ENCODE results near the gene ATRNL1. TPM values are rescaled to one million over a fixed set of nuclear protein-coding genes. Genes with fewer than 3 reads are reported as not detected.

Gene ATRNL1
- total RNA-seq, 1 donor from 2014 or later, result 16.4 TPM

GRCh38 chr10:115871855-115872254 is 778.7 kb downstream of the ATRNL1 start:
- DNase-seq (ENCODE audit: low spot score), result no peak
- H3K9me3 Mint-ChIP-seq, result no peaks in the 10 kb centered on the region
- Histone ChIP-seq H3K36me3 (no peaks in the 10 kb centered on the region), H3K27ac (no peak overlapping the region), H3K79me2 (ENCODE audit: low read depth) (no peaks in the 10 kb centered on the region), H3K27me3 (no peaks in the 10 kb centered on the region), H3K4me1 (no peaks in the 10 kb centered on the region), H4K20me1 (ENCODE audit: low read depth) (no peaks in the 10 kb centered on the region), H3K4me3 (no peak overlapping the region), H3K4me2 (no peak overlapping the region), H2AFZ (replicated peaks) (no peak overlapping the region), H3K9ac (no peak overlapping the region), H3F3A (ENCODE audit: low read depth) (no peaks in the 10 kb centered on the region), H3K9me3 (ENCODE audit: low read depth) (no peaks in the 10 kb centered on the region)
- no peak for TF ChIP-seq EZH2 (IDR thresholded peaks at IDR 0.05)
- no peak for TF ChIP-seq EZH2phosphoT487 (IDR thresholded peaks at IDR 0.05)
- no peak for TF ChIP-seq CTCF (IDR thresholded peaks at IDR 0.05)
- no peaks in the 10 kb centered on the region for H3K27me3 Mint-ChIP-seq (ENCODE audit: insufficient read depth, low read depth)
- H3K27ac Mint-ChIP-seq, result no peak overlapping the region
- no peaks in the 10 kb centered on the region for H3K4me1 Mint-ChIP-seq
- no peak overlapping the region for H3K4me3 Mint-ChIP-seq
- H3K36me3 Mint-ChIP-seq, result no peaks in the 10 kb centered on the region

GRCh38 chr10:115875172-115875571 is 782.0 kb downstream of the ATRNL1 start:
- no peak overlapping the region for H3K9ac ChIP-seq
- no peaks in the 10 kb centered on the region for H4K20me1 ChIP-seq (ENCODE audit: low read depth)
- no peaks in the 10 kb centered on the region for H3K36me3 ChIP-seq
- no peak overlapping the region for H3K27ac ChIP-seq
- no peaks in the 10 kb centered on the region for H3K79me2 ChIP-seq (ENCODE audit: low read depth)
- no peaks in the 10 kb centered on the region for H3K4me1 Mint-ChIP-seq
- H3K4me1 ChIP-seq, result no peaks in the 10 kb centered on the region
- no peak overlapping the region for H3K27ac Mint-ChIP-seq
- no peaks in the 10 kb centered on the region for H3K9me3 Mint-ChIP-seq
- no peak overlapping the region for H2AFZ ChIP-seq (replicated peaks)
- no peak overlapping the region for H3K4me3 ChIP-seq
- H3K4me3 Mint-ChIP-seq, result no peak overlapping the region
- DNase-seq (ENCODE audit: low spot score), result no peak
- H3K9me3 ChIP-seq (ENCODE audit: low read depth), result no peaks in the 10 kb centered on the region
- H3K27me3 ChIP-seq, result no peaks in the 10 kb centered on the region
- TF ChIP-seq EZH2phosphoT487 (IDR thresholded peaks at IDR 0.05) (no peak), EZH2 (IDR thresholded peaks at IDR 0.05) (no peak), CTCF (IDR thresholded peaks at IDR 0.05) (no peak)
- no peaks in the 10 kb centered on the region for H3K36me3 Mint-ChIP-seq
- H3K27me3 Mint-ChIP-seq (ENCODE audit: insufficient read depth, low read depth), result no peaks in the 10 kb centered on the region
- H3K4me2 ChIP-seq, result no peak overlapping the region
- H3F3A ChIP-seq (ENCODE audit: low read depth), result no peaks in the 10 kb centered on the region

- H3K9me3 Mint-ChIP-seq, result no peaks in the 10 kb centered on the region
- Histone ChIP-seq H3K36me3 (no peaks in the 10 kb centered on the region), H4K20me1 (ENCODE audit: low read depth) (no peaks in the 10 kb centered on the region), H3K4me3 (no peak overlapping the region), H3K4me1 (no peaks in the 10 kb centered on the region), H3K27ac (no peak overlapping the region), H3K27me3 (no peaks in the 10 kb centered on the region), H3F3A (ENCODE audit: low read depth) (no peaks in the 10 kb centered on the region), H3K79me2 (ENCODE audit: low read depth) (no peaks in the 10 kb centered on the region), H3K9ac (no peak overlapping the region), H2AFZ (replicated peaks) (no peak overlapping the region), H3K9me3 (ENCODE audit: low read depth) (no peaks in the 10 kb centered on the region), H3K4me2 (no peak overlapping the region)
- H3K4me3 Mint-ChIP-seq, result no peak overlapping the region
- H3K27ac Mint-ChIP-seq, result no peak overlapping the region
- no peak for DNase-seq (ENCODE audit: low spot score)
- no peak for TF ChIP-seq CTCF (IDR thresholded peaks at IDR 0.05)
- no peak for TF ChIP-seq EZH2phosphoT487 (IDR thresholded peaks at IDR 0.05)
- no peak for TF ChIP-seq EZH2 (IDR thresholded peaks at IDR 0.05)
- H3K36me3 Mint-ChIP-seq, result no peaks in the 10 kb centered on the region
- no peaks in the 10 kb centered on the region for H3K4me1 Mint-ChIP-seq
- H3K27me3 Mint-ChIP-seq (ENCODE audit: insufficient read depth, low read depth), result no peaks in the 10 kb centered on the region
Observed at GRCh38 chr10:115879372-115880089, 786.4 kb downstream of the ATRNL1 start.
